Stimulated activated naive CD8-positive, alpha-beta T cell treated with anti-CD3 and anti-CD28 coated beads, Interleukin-15, Interleukin-2, amounts not matched to agents 100 ng/mL and 50 ng/mL, for 24 hours (primary cell): ENCODE data around the gene IQGAP1.
"Not testable (repeated sequence)": the region's sequence is repeated elsewhere in the genome, so short reads cannot be mapped to it uniquely, and the experiment has no call there.

ENCODE experiments used
- H3K27ac Mint-ChIP-seq: one replicate; pipeline ENCODE4 v1.8.0; 2021; ENCODE audit warnings: mild to moderate bottlenecking, mixed read lengths
- H3K27me3 Mint-ChIP-seq: one replicate; pipeline ENCODE4 v1.8.0; 2021; ENCODE audit warnings: mixed read lengths
- H3K36me3 Mint-ChIP-seq: one replicate; pipeline ENCODE4 v1.8.0; 2021; ENCODE audit warnings: low read depth, mixed read lengths
- H3K4me1 Mint-ChIP-seq: one replicate; pipeline ENCODE4 v1.8.0; 2021; ENCODE audit warnings: low read depth, mixed read lengths
- H3K4me3 Mint-ChIP-seq: one replicate; pipeline ENCODE4 v1.8.0; 2021; ENCODE audit warnings: mild to moderate bottlenecking, mixed read lengths
- H3K9me3 Mint-ChIP-seq: one replicate; pipeline ENCODE4 v1.8.0; 2021; ENCODE audit warnings: mixed read lengths

The IQGAP1 gene

GRCh38 chr15:90387534-90388461 lies at the start of gene IQGAP1:
TSS of gene IQGAP1 (plus strand) at chr15:90388242. CDS start at chr15:90388342, 100 bp downstream.
- peak within 1 kb of the TSS; percentile 85 for H3K4me3 Mint-ChIP-seq
- H3K36me3 Mint-ChIP-seq = peaks cover 35% of the 10 kb centered on the region
- H3K4me1 Mint-ChIP-seq = peaks cover 48% of the 10 kb centered on the region
- no peaks in the 10 kb centered on the region for H3K27me3 Mint-ChIP-seq
- H3K27ac Mint-ChIP-seq = peak within 1 kb of the TSS; percentile 89
- no peaks in the 10 kb centered on the region for H3K9me3 Mint-ChIP-seq

- no peak overlapping the region for H3K27ac Mint-ChIP-seq
- H3K27me3 Mint-ChIP-seq = no peaks in the 10 kb centered on the region
Observed at GRCh38 chr15:90338532-90338931, 49.5 kb upstream of the IQGAP1 start.

GRCh38 chr15:90340345-90340744 lies 47.7 kb upstream of the IQGAP1 start:
- Mint-ChIP-seq H3K36me3 (no peaks in the 10 kb centered on the region), H3K4me3 (no peak overlapping the region)

More at GRCh38 chr15:90338532-90338931, 49.5 kb upstream of the IQGAP1 start:
- H3K4me1 Mint-ChIP-seq = peaks cover 17% of the 10 kb centered on the region
- no peaks in the 10 kb centered on the region for H3K36me3 Mint-ChIP-seq
- no peaks in the 10 kb centered on the region for H3K9me3 Mint-ChIP-seq
- H3K4me3 Mint-ChIP-seq = no peak overlapping the region

GRCh38 chr15:90343302-90343790 lies 44.7 kb upstream of the IQGAP1 start:
- H3K27me3 Mint-ChIP-seq = no peaks in the 10 kb centered on the region
- H3K27ac Mint-ChIP-seq = no peak overlapping the region
- H3K4me3 Mint-ChIP-seq = no peak overlapping the region
- no peaks in the 10 kb centered on the region for H3K9me3 Mint-ChIP-seq
- no peaks in the 10 kb centered on the region for H3K36me3 Mint-ChIP-seq
- H3K4me1 Mint-ChIP-seq = peaks cover 9% of the 10 kb centered on the region

More at GRCh38 chr15:90340345-90340744, 47.7 kb upstream of the IQGAP1 start:
- peaks cover 17% of the 10 kb centered on the region for H3K4me1 Mint-ChIP-seq
- H3K9me3 Mint-ChIP-seq = no peaks in the 10 kb centered on the region
- H3K27ac Mint-ChIP-seq = no peak overlapping the region
- no peaks in the 10 kb centered on the region for H3K27me3 Mint-ChIP-seq

GRCh38 chr15:90344662-90345061 lies 43.4 kb upstream of the IQGAP1 start:
- H3K4me1 Mint-ChIP-seq = peaks cover 9% of the 10 kb centered on the region
- H3K36me3 Mint-ChIP-seq = no peaks in the 10 kb centered on the region
- no peak overlapping the region for H3K4me3 Mint-ChIP-seq
- H3K9me3 Mint-ChIP-seq = no peaks in the 10 kb centered on the region
- H3K27ac Mint-ChIP-seq = no peak overlapping the region
- no peaks in the 10 kb centered on the region for H3K27me3 Mint-ChIP-seq

GRCh38 chr15:90345857-90346256 lies 42.2 kb upstream of the IQGAP1 start:
- Mint-ChIP-seq H3K27ac (no peak overlapping the region), H3K4me1 (peaks cover 9% of the 10 kb centered on the region), H3K4me3 (no peak overlapping the region), H3K27me3 (peaks cover 5% of the 10 kb centered on the region), H3K9me3 (no peaks in the 10 kb centered on the region), H3K36me3 (no peaks in the 10 kb centered on the region)

GRCh38 chr15:90347431-90348065 lies 40.5 kb upstream of the IQGAP1 start:
- H3K9me3 Mint-ChIP-seq, H3K36me3 Mint-ChIP-seq, H3K27me3 Mint-ChIP-seq, H3K4me3 Mint-ChIP-seq, H3K27ac Mint-ChIP-seq: not testable (repeated sequence)
- peaks cover 12% of the 10 kb centered on the region for H3K4me1 Mint-ChIP-seq

- Mint-ChIP-seq H3K4me3 (no peak overlapping the region), H3K27ac (no peak overlapping the region), H3K4me1 (peaks cover 7% of the 10 kb centered on the region), H3K36me3 (no peaks in the 10 kb centered on the region), H3K27me3 (peaks cover 5% of the 10 kb centered on the region), H3K9me3 (no peaks in the 10 kb centered on the region)
Observed at GRCh38 chr15:90348456-90348855, 39.6 kb upstream of the IQGAP1 start.

- H3K4me1 Mint-ChIP-seq = peaks cover 5% of the 10 kb centered on the region
- no peak overlapping the region for H3K27ac Mint-ChIP-seq
- H3K9me3 Mint-ChIP-seq = no peaks in the 10 kb centered on the region
- no peaks in the 10 kb centered on the region for H3K36me3 Mint-ChIP-seq
- H3K27me3 Mint-ChIP-seq = peaks cover 5% of the 10 kb centered on the region
- H3K4me3 Mint-ChIP-seq = no peak overlapping the region
Observed at GRCh38 chr15:90349072-90349471, 39.0 kb upstream of the IQGAP1 start.

GRCh38 chr15:90349821-90350220 lies 38.2 kb upstream of the IQGAP1 start:
- Mint-ChIP-seq H3K36me3 (no peaks in the 10 kb centered on the region), H3K4me3 (no peak overlapping the region), H3K27ac (no peak overlapping the region), H3K4me1 (peaks cover 5% of the 10 kb centered on the region), H3K27me3 (peaks cover 5% of the 10 kb centered on the region), H3K9me3 (no peaks in the 10 kb centered on the region)

GRCh38 chr15:90351479-90352106 lies 36.4 kb upstream of the IQGAP1 start:
- Mint-ChIP-seq H3K4me1 (peaks cover 5% of the 10 kb centered on the region), H3K4me3 (peak overlapping the region; percentile 87), H3K27ac (peak overlapping the region; percentile 49), H3K9me3 (no peaks in the 10 kb centered on the region), H3K27me3 (peaks cover 5% of the 10 kb centered on the region), H3K36me3 (no peaks in the 10 kb centered on the region)

GRCh38 chr15:90352107-90352893 lies 35.7 kb upstream of the IQGAP1 start, which contains the start of gene ZNF774:
TSS of gene ZNF774 (plus strand) at chr15:90352284. CDS start at chr15:90354661, 2,377 bp downstream.
- Mint-ChIP-seq H3K9me3 (no peaks in the 10 kb centered on the region), H3K27me3 (peaks cover 5% of the 10 kb centered on the region), H3K36me3 (no peaks in the 10 kb centered on the region), H3K27ac (peak within 1 kb of the TSS; percentile 91), H3K4me3 (peak within 1 kb of the TSS; percentile 87), H3K4me1 (peaks cover 5% of the 10 kb centered on the region)

GRCh38 chr15:90354986-90355385 lies 33.1 kb upstream of the IQGAP1 start:
- H3K27me3 Mint-ChIP-seq = peaks cover 3% of the 10 kb centered on the region
- H3K4me1 Mint-ChIP-seq = peaks cover 5% of the 10 kb centered on the region
- H3K4me3 Mint-ChIP-seq = no peak overlapping the region
- no peaks in the 10 kb centered on the region for H3K9me3 Mint-ChIP-seq
- no peak overlapping the region for H3K27ac Mint-ChIP-seq
- H3K36me3 Mint-ChIP-seq = no peaks in the 10 kb centered on the region
